Adipocyte (in vitro differentiated cells): ENCODE measurements around the gene CDH20.

ENCODE experiments used
- DNase-seq: peaks from one replicate; pipeline ENCODE4 v3.0.0-alpha.2; 2015; ENCODE audit warnings: low read depth
- H3K27me3 ChIP-seq: replicated peaks from 2 replicates; pipeline ENCODE4 v1.7.0; 2013; ENCODE audit warnings: mild to moderate bottlenecking, low read length, moderate library complexity; ENCODE audit not compliant: control insufficient read depth, insufficient read depth
- H3K36me3 ChIP-seq: 2 replicates; pipeline ENCODE4 v1.7.0; 2013; ENCODE audit warnings: low read length, mild to moderate bottlenecking, moderate library complexity; ENCODE audit not compliant: control insufficient read depth, insufficient read depth, severe bottlenecking
- H3K4me1 ChIP-seq: 2 replicates; pipeline ENCODE4 v1.7.0; 2013; ENCODE audit warnings: mild to moderate bottlenecking, low read length, moderate library complexity; ENCODE audit not compliant: control insufficient read depth, insufficient read depth
- H3K4me3 ChIP-seq: 2 replicates; pipeline ENCODE4 v1.7.0; 2013; ENCODE audit warnings: mild to moderate bottlenecking, low read length, moderate library complexity
- H3K9ac ChIP-seq: 2 replicates; pipeline ENCODE4 v1.7.0; 2013; ENCODE audit warnings: mild to moderate bottlenecking, low read length, moderate library complexity
- H3K9me3 ChIP-seq: 2 replicates; pipeline ENCODE4 v1.7.0; 2013; ENCODE audit warnings: mild to moderate bottlenecking, low read length, moderate library complexity; ENCODE audit not compliant: control insufficient read depth

The CDH20 gene

DNA sequence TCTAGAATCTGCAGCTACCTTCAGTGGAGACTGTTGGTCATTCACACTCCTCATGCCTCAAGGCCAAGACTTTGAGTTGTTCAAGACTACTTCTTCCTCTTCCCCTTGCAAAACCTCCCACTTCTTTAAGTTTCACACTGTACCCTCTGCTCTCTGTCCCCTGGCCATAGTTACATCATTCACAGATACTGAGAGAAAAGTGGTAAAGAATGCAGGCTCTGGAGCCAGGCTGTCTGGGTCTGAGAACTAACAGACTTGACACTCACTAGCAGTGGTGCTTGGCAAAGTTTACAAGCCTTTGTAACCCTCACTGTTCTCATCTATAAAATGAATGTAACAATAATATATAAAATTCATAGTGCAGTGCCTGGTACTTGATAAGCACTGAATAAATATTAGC, 61.8 kb downstream of the CDH20 start:
- H3K9ac ChIP-seq: peak overlapping the region; percentile 31
- peaks cover 53% of the 10 kb centered on the region for H3K4me1 ChIP-seq
- DNase-seq: peak; percentile 29
- H3K4me3 ChIP-seq: no peak overlapping the region
- H3K27me3 ChIP-seq: no peaks in the 10 kb centered on the region
- H3K36me3 ChIP-seq: no peaks in the 10 kb centered on the region
- H3K9me3 ChIP-seq: no peaks in the 10 kb centered on the region

DNA sequence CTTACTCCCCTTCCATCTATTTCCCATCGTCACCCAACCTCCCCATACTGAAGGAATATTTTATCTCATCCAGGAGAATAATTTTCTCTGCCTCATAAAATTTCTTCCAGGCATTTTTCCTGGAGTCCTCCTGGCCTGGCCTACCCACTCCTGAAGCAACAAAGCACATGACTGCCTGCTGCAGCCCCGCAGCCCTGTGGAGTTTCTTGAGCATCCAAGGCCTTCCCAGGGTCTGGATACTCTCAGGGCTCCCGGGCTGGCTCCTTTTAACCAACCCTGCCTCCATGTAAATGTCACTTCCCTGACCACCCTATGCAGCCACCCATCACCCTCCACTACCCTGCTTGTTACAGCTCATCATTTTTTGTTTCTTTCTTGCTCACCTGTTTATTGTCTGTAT, 64.0 kb downstream of the CDH20 start:
- no peak for DNase-seq
- no peaks in the 10 kb centered on the region for H3K36me3 ChIP-seq
- no peaks in the 10 kb centered on the region for H3K9me3 ChIP-seq
- H3K27me3 ChIP-seq: no peaks in the 10 kb centered on the region
- peaks cover 70% of the 10 kb centered on the region for H3K4me1 ChIP-seq
- no peak overlapping the region for H3K4me3 ChIP-seq
- H3K9ac ChIP-seq: no peak overlapping the region

DNA sequence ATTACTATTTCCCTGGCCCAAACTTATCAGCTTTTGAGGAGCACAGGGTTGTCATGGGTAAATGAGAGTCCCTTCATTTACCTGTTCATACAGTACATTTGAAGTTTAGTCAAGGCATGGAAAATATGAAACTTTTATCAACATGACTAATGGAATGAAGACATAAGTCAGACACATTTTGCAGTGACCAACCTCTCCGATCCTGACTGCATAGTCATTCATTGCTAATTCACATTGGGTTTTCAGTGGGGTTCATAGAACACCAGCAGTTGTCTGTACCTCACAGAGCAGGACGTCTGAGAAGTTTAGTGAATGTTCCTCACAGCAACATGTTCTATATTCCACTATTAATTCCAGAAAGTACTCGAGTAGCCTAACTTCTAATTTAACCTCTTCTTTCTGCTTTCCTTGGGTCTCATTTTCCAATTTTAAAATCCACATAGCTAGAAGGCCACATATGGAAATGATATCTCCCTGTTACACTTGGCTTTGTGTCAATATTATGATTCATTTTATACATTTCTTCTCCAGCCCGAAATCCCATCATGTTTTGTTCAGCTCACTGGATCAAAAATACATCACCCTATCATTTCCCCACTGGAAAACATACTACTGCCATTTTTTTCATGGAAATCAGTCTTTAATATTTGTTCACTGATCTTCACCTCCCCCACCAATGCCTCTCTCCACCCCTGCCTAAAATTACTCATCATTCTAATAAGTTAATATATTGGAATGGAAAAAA, 65.9 kb downstream of the CDH20 start:
- Histone ChIP-seq H3K27me3 (no peaks in the 10 kb centered on the region), H3K36me3 (no peaks in the 10 kb centered on the region), H3K4me3 (peak overlapping the region; percentile 30), H3K9ac (peak overlapping the region; percentile 5), H3K9me3 (no peaks in the 10 kb centered on the region), H3K4me1 (peaks cover 79% of the 10 kb centered on the region)
- DNase-seq: peak; percentile 84

DNA sequence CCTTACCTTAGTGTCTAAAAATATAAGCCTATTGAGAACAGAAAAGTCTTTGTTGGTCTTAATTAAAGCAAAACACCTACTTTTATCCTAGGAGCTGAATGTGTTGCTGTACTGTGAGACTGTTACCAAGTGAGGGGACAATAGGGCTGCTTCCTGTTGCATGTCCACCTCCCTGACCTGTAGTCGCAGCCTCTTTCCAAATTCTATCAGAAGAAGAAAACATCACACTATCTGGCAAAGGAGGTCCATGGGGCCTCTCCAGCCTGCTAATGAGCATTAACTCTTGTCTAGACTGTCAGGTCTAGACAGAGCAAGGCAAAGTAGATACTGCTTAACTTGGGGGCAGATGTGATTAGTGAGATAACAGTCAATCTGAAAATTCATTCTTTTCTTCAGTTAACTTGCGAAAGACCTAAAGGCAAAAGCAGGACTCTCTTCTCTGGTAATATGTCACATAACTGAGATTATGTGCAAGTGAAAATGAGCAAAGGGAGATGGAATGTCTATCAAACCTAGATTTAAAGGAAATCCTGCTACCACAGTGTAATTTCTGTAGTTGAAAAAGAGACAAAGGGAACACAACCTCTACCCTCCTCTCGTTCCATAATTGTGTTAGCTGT, 66.9 kb downstream of the CDH20 start:
- Histone ChIP-seq H3K9me3 (no peaks in the 10 kb centered on the region), H3K4me3 (peak overlapping the region; percentile 30), H3K36me3 (no peaks in the 10 kb centered on the region), H3K4me1 (peaks cover 69% of the 10 kb centered on the region), H3K27me3 (no peaks in the 10 kb centered on the region), H3K9ac (peak overlapping the region; percentile 5)
- peak; percentile 40 for DNase-seq

DNA sequence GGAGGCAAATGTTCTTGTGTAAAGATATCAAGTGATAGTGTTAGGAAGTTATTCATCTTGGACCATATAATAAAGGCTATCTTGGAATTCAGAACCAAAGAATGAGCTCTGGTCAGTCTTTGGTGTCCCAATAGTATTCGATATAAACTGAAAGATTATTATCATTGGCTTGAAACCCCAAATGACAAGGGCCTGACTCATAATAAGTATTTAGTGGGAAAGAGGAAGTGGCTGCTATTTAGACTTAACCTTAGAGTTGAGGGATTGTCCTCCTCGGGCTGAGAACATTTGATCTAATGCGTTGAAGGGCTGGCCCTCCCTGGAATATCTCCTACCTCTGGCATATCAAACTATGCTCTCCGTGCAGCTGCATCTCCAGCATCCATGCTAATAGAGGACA, 67.5 kb downstream of the CDH20 start:
- peak; percentile 66 for DNase-seq
- Histone ChIP-seq H3K27me3 (no peaks in the 10 kb centered on the region), H3K9me3 (no peaks in the 10 kb centered on the region), H3K9ac (peak overlapping the region; percentile 42), H3K4me3 (peak overlapping the region; percentile 55), H3K36me3 (no peaks in the 10 kb centered on the region), H3K4me1 (peaks cover 65% of the 10 kb centered on the region)

DNA sequence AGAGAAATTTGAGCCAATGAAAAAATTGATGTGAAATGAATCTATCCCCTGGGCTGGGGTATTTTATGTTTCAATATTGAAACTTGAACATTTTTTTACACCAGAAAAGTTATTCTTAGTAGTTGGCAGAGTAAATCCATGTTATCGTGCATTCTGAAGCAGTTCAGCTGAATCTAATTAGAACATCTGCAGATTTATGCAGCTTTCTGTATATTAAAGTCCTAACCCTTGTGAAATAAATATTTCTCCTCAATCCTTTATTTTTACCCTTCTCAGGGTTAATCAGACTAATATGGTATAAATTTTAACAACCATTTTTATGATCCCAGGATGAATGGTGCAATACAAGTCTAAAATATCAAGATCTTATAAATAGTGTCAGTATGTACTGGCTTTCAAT, 69.5 kb downstream of the CDH20 start:
- H3K4me3 ChIP-seq: no peak overlapping the region
- H3K9ac ChIP-seq: peak overlapping the region; percentile 17
- H3K9me3 ChIP-seq: no peaks in the 10 kb centered on the region
- no peaks in the 10 kb centered on the region for H3K36me3 ChIP-seq
- H3K4me1 ChIP-seq: peaks cover 48% of the 10 kb centered on the region
- H3K27me3 ChIP-seq: no peaks in the 10 kb centered on the region
- DNase-seq: peak; percentile 61

DNA sequence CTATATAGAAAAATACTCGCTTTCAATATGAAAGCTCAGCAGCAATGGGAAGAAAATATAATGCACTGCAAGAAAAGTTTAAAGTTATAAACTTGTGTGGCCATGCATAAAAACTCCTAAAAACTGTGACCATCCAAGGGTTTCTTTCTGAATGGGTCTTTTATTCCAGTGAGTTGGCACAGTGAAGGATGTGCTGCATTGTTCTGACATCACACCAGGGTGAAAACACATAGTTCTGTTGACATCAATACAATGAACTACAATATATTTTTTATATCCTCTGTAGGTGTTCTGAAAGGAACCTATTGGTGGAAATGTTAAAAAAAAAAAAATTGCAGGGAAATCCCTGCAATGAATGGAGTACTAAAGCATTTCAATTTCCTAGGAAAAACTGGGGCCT, 80.2 kb downstream of the CDH20 start:
- no peaks in the 10 kb centered on the region for H3K27me3 ChIP-seq

DNA sequence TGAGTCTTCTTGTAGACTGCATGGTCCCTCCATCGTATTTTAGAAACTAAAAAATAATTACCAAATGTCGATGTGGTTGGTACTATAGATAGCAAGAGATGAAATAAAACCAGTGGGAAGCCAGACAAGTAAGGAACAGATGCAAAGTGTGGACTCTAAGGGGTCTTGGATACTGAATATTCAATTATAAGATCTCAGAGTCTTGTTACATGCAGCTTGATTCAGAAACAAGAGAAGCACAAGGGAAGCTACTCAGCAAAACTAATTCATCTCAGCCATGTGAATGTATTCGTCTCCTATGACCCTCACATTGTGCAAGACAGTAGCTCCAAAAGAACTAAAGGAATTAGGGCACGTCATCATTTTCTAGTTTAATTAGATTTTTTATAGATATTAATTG, 80.9 kb downstream of the CDH20 start:
- no peak for DNase-seq
- Histone ChIP-seq H3K9me3 (no peaks in the 10 kb centered on the region), H3K36me3 (no peaks in the 10 kb centered on the region), H3K4me3 (no peak overlapping the region), H3K4me1 (no peaks in the 10 kb centered on the region), H3K27me3 (no peaks in the 10 kb centered on the region), H3K9ac (no peak overlapping the region)

More for the DNA sequence above, 80.2 kb downstream of the CDH20 start:
- H3K36me3 ChIP-seq: no peaks in the 10 kb centered on the region
- H3K4me3 ChIP-seq: no peak overlapping the region
- no peaks in the 10 kb centered on the region for H3K4me1 ChIP-seq
- no peaks in the 10 kb centered on the region for H3K9me3 ChIP-seq
- no peak overlapping the region for H3K9ac ChIP-seq
- DNase-seq: no peak

DNA sequence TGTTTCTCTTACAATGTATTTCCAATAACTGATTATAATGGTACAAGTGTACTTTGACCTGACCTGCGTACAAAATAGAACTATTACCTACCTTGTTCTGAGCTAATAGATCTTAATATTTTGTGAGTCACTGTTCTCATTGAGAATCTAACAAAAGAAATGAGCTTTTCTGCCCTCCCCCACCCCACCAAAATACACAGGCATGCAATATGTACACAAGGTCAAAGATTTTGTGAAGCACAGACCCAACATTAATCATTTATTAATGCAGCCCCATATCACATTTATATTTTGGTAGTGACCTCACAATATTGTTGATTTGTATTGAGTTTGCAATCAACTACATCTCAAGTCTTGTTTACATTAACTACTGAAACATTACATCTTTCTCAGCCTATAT, 86.5 kb downstream of the CDH20 start:
- no peaks in the 10 kb centered on the region for H3K4me1 ChIP-seq
- H3K9me3 ChIP-seq: no peaks in the 10 kb centered on the region
- no peaks in the 10 kb centered on the region for H3K27me3 ChIP-seq
- no peak overlapping the region for H3K9ac ChIP-seq
- no peak for DNase-seq
- H3K36me3 ChIP-seq: no peaks in the 10 kb centered on the region
- H3K4me3 ChIP-seq: no peak overlapping the region

DNA sequence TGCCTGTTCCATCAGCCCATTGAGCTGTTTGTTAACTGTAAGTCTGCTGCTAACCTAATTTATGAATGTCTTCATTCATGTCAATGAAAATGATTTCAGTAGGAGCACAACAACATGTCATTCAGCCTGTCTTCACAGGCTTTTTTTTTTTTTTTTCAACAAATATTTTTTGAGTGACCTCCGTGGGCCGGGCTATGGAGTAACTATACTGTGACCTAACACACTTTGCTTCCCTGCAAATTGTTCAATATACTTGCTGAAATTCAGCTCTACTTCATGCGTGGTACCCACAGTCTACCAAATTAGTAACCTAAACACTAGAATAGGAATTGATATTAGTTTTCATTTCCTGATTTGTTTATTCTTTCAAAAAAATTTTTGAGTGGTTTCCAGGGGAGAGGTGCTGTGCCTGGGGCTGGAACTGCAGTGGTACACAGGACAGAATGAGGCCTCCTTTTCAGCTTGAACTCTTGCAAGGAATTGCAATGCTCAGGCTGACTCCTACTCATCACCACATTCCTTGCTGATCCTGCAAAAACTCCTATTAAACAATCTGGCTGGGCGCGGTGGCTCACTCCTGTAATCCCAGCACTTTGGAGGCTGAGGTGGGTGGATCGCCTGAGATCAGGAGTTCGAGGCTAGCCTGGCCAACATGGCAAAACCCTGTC, 87.1 kb downstream of the CDH20 start:
- Histone ChIP-seq H3K27me3 (no peaks in the 10 kb centered on the region), H3K9me3 (no peaks in the 10 kb centered on the region), H3K9ac (no peak overlapping the region), H3K4me3 (no peak overlapping the region), H3K4me1 (no peaks in the 10 kb centered on the region), H3K36me3 (no peaks in the 10 kb centered on the region)
- DNase-seq: no peak

DNA sequence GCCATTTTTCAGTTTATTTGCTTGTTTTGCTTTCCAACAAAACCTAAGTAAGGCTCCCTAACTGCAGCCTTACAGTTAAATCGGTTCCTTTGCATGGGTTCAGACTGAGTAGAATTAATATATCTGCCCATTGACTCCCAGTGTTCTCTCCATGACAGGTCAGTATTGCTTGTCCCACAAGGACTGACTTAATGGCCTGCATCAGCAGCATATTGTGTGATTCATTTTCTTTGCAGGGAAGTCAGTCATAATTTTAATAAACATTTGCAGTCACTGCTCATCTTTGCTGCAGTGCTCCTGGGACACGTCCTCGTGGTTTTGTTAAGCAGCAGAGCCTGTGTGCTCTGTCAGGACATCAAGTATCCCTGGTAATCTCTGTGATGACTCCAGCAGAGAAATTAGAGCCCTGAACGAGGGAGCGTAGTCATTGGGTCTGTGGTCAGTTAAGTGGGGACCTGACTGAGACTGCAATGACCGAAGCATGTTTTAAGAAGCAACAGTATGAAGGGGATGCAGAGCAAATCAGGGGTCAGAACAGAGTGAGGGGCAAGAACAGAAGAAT, 93.3 kb downstream of the CDH20 start:
- Histone ChIP-seq H3K27me3 (no peaks in the 10 kb centered on the region), H3K9me3 (no peaks in the 10 kb centered on the region), H3K4me3 (no peak overlapping the region), H3K36me3 (no peaks in the 10 kb centered on the region), H3K9ac (no peak overlapping the region), H3K4me1 (peaks cover 6% of the 10 kb centered on the region)
- DNase-seq: no peak
